A549 (cell line): ENCODE data around the gene TET2. TPM values are rescaled to one million over a fixed set of nuclear protein-coding genes. Genes with fewer than 3 reads are reported as not detected.

Experiments
- ATAC-seq, 2 experiments: fragments of 200-7000 bp in 1 of 2; fragments of >200 bp in 1 of 2; cut with Nextera tagmentation in 1 of 2; cut with Tn5 transposase in 1 of 2; 3 replicates each; pipeline versions ENCODE4 v1.8.0 to v1.9.1; 2018 to 2020; ENCODE audit warnings: mild to moderate bottlenecking in 1 of 2, moderate library complexity in 1 of 2
- CTCF ChIA-PET: fragments of 300-600 bp; sonication (Branson Sonifier 250); formaldehyde crosslinking; extraction: SDS; loops from one replicate; lab custom pipeline; 2021; ENCODE audit warnings: antibody characterized with exemption, inconsistent platforms; lab: Yijun Ruan, JAX
- POLR2A ChIA-PET: fragments of 350-600 bp; formaldehyde crosslinking; extraction: SDS; loops from one replicate; lab custom pipeline; 2021; ENCODE audit warnings: antibody characterized with exemption, inconsistent platforms; lab: Yijun Ruan, JAX
- DNase-seq, 2 experiments: peaks; one replicate each; pipeline versions ENCODE4 v3.0.0 to v3.0.0-alpha.2; 2011 to 2016; ENCODE audit warnings: low read depth in 1 of 2, low spot score in 1 of 2
- FAIRE-seq: peaks from 2 replicates; lab custom pipeline; 2011; peaks lifted over from hg19 to GRCh38; lab: Jason Lieb, UNC
- H3K27ac ChIP-seq, 2 experiments: fragments of >200 bp; sonication (Bioruptor Twin); formaldehyde crosslinking; 3 replicates each; pipeline ENCODE4 v1.5.1; 2016 to 2017
- H3K4me1 ChIP-seq: fragments of >200 bp; sonication (Bioruptor Twin); formaldehyde crosslinking; 3 replicates; pipeline ENCODE4 v1.6.1; 2016
- H3K4me2 ChIP-seq: fragments of >200 bp; sonication (Bioruptor Twin); formaldehyde crosslinking; 3 replicates; pipeline ENCODE4 v1.6.1; 2016
- H3K4me3 ChIP-seq: fragments of >200 bp; sonication (Bioruptor Twin); formaldehyde crosslinking; 3 replicates; pipeline ENCODE4 v1.5.1; 2016
- H3K9me3 ChIP-seq: fragments of >200 bp; sonication (Bioruptor Twin); formaldehyde crosslinking; 3 replicates; pipeline ENCODE4 v1.6.1; 2016
- BHLHE40 ChIP-seq: IDR thresholded peaks from 2 replicates; pipeline ENCODE4 v1.6.1; 2012; ENCODE audit warnings: low read depth, low read length, inconsistent platforms
- CBX2 ChIP-seq: fragments of 200-600 bp; sonication (generic); IDR thresholded peaks from 2 replicates; pipeline ENCODE4 v1.6.1; 2016; ENCODE audit warnings: low read depth, mild to moderate bottlenecking, borderline replicate concordance
- CBX8 ChIP-seq: fragments of 200-600 bp; sonication (generic); IDR thresholded peaks from 2 replicates; pipeline ENCODE4 v1.6.1; 2016
- CEBPB ChIP-seq, 2 experiments: fragments of >200 bp in 1 of 2; sonication (Bioruptor Twin) in 1 of 2; formaldehyde crosslinking in 1 of 2; IDR thresholded peaks; 2 replicates each; pipeline ENCODE4 v1.6.1; 2012 to 2016
- CTCF ChIP-seq: fragments of >200 bp; sonication (Bioruptor Twin); formaldehyde crosslinking; IDR thresholded peaks from 3 replicates; pipeline ENCODE4 v1.5.1; 2016
- EHF ChIP-seq: fragments of 250-450 bp; sonication (Bioruptor Pico); IDR thresholded peaks from 2 replicates; pipeline ENCODE4 v1.5.0; 2020; ENCODE audit warnings: mild to moderate bottlenecking
- EHMT2 ChIP-seq: fragments of 200-600 bp; sonication (generic); IDR thresholded peaks from 2 replicates; pipeline ENCODE4 v1.6.1; 2016; ENCODE audit warnings: antibody characterized with exemption, low read depth, mild to moderate bottlenecking, moderate library complexity
- EP300 ChIP-seq, 2 experiments: fragments of >200 bp; sonication (Bioruptor Twin); formaldehyde crosslinking; IDR thresholded peaks; 2 replicates in 1 of 2; 3 replicates in 1 of 2; pipeline ENCODE4 v1.6.1; 2016 to 2017
- ESRRA ChIP-seq: fragments of 150-350 bp; IDR thresholded peaks from 2 replicates; pipeline ENCODE4 v1.6.1; 2014; ENCODE audit warnings: mild to moderate bottlenecking, low read length, borderline replicate concordance
- FOXS1 ChIP-seq: fragments of 250-450 bp; sonication (Bioruptor Pico); IDR thresholded peaks from 2 replicates; pipeline ENCODE4 v1.5.0; 2020; ENCODE audit warnings: mild to moderate bottlenecking, moderate library complexity
- GATA3 ChIP-seq: IDR thresholded peaks from 2 replicates; pipeline ENCODE4 v1.6.1; 2012; ENCODE audit warnings: borderline replicate concordance
- HDAC2 ChIP-seq: fragments of 200-600 bp; sonication (generic); IDR thresholded peaks from 2 replicates; pipeline ENCODE4 v1.6.1; 2016
- HES2 ChIP-seq: fragments of >200 bp; sonication (Bioruptor Twin); formaldehyde crosslinking; IDR thresholded peaks from 2 replicates; pipeline ENCODE4 v1.6.1; 2016
- HEYL ChIP-seq: fragments of 250-450 bp; sonication (Bioruptor Pico); IDR thresholded peaks from 2 replicates; pipeline ENCODE4 v1.8.0; 2021; ENCODE audit warnings: mild to moderate bottlenecking, moderate library complexity
- HOXB5 ChIP-seq: fragments of 250-450 bp; sonication (Bioruptor Pico); IDR thresholded peaks from 2 replicates; pipeline ENCODE4 v1.5.0; 2020; ENCODE audit warnings: mild to moderate bottlenecking, moderate library complexity
- MAFK ChIP-seq: fragments of 450-650 bp; IDR thresholded peaks from 2 replicates; pipeline ENCODE4 v1.6.1; 2014; ENCODE audit not compliant: partially characterized antibody
- PBX3 ChIP-seq: IDR thresholded peaks from 2 replicates; pipeline ENCODE4 v1.6.1; 2012
- POLR2A ChIP-seq: IDR thresholded peaks from 2 replicates; pipeline ENCODE4 v1.6.1; 2012; ENCODE audit warnings: mild to moderate bottlenecking, low read length
- POLR2AphosphoS2 ChIP-seq: conservative IDR thresholded peaks from 2 replicates; pipeline ENCODE4 v1.6.1; 2012; ENCODE audit warnings: low read length, improper control_type of control experiment, inconsistent platforms
- RFX5 ChIP-seq: fragments of 450-650 bp; IDR thresholded peaks from 2 replicates; pipeline ENCODE4 v1.7.1; 2014; ENCODE audit warnings: antibody characterized with exemption, mild to moderate bottlenecking, moderate library complexity
- SMC3 ChIP-seq: fragments of >200 bp; sonication (Bioruptor Twin); formaldehyde crosslinking; IDR thresholded peaks from 3 replicates; pipeline ENCODE4 v1.6.1; 2018; ENCODE audit warnings: inconsistent platforms
- TFCP2L1 ChIP-seq: fragments of 250-450 bp; sonication (Bioruptor Pico); IDR thresholded peaks from 2 replicates; pipeline ENCODE4 v1.5.0; 2021; ENCODE audit warnings: mild to moderate bottlenecking
- ZC3H11A ChIP-seq: fragments of 450-650 bp; IDR thresholded peaks from 2 replicates; pipeline ENCODE4 v1.6.1; 2014; ENCODE audit warnings: antibody characterized with exemption, mild to moderate bottlenecking
- WGBS: methylation state at CpG from one replicate; pipeline ENCODE4 v1.1.6; 2017; ENCODE audit errors: missing lambda C conversion rate; 5-methylcytosine and 5-hydroxymethylcytosine counted together
- polyA plus RNA-seq, 4 experiments: library from polyadenylated mRNA; depleted of rRNA in 3 of 4; stranded (reverse); fragments of >200 nt; fragmentation: RNase III in 1 of 4; extraction: RNeasy Plus Mini Kit Qiagen cat#74134 plus additional on column Dnase treatment in 1 of 4; gene quantifications; 2 replicates in 3 of 4; 3 replicates in 1 of 4; pipeline ENCODE4 v1.2.3, GENCODE V29; 2011 to 2017
- TF ChIP-seq, protein P1 (sequence below): fragments of >200 bp; sonication (Bioruptor Twin); formaldehyde crosslinking; IDR thresholded peaks from 3 replicates; pipeline ENCODE4 v1.6.1; 2016
- TF ChIP-seq, protein P2 (sequence below): fragments of 250-450 bp; sonication (Bioruptor Pico); IDR thresholded peaks from 2 replicates; pipeline ENCODE4 v1.5.0; 2020; ENCODE audit warnings: low read depth, mild to moderate bottlenecking, moderate library complexity
- TF ChIP-seq, protein P3 (sequence below): IDR thresholded peaks from 2 replicates; pipeline ENCODE4 v1.6.1; 2012
- TF ChIP-seq, protein P4 (sequence below): fragments of 150-350 bp; IDR thresholded peaks from 2 replicates; pipeline ENCODE4 v1.6.1; 2014; ENCODE audit warnings: low read depth, mild to moderate bottlenecking, low read length
- TF ChIP-seq, protein P5 (sequence below): fragments of 250-450 bp; sonication (Bioruptor Pico); IDR thresholded peaks from 2 replicates; pipeline ENCODE4 v1.5.0; 2021; ENCODE audit warnings: mild to moderate bottlenecking, moderate library complexity, borderline replicate concordance

The TET2 gene
- polyA plus RNA-seq, 2 of the 4 experiments (the other 2 are of a cell fraction) = 2.2 to 6.6 TPM

- POLR2A ChIA-PET = no interaction called here
- ATAC-seq = no peak
- WGBS = 88% methylated on average over 2 of the region's 2 CpGs
- Histone ChIP-seq H3K4me3 (no peak overlapping the region), H3K4me2 (no peak overlapping the region), H3K27ac (no peak overlapping the region), H3K9me3 (no peaks in the 10 kb centered on the region), H3K4me1 (no peaks in the 10 kb centered on the region)
- CTCF ChIA-PET = no interaction called here
- no peak for FAIRE-seq
- DNase-seq = no peak
- no peak for TF ChIP-seq EHMT2
- no peak for TF ChIP-seq EHF
- no peak for TF ChIP-seq PBX3
- TF ChIP-seq ZC3H11A = no peak
- TF ChIP-seq HDAC2 = no peak
- TF ChIP-seq HOXB5 = no peak
- TF ChIP-seq CBX8 = no peak
- TF ChIP-seq, protein P1, sequence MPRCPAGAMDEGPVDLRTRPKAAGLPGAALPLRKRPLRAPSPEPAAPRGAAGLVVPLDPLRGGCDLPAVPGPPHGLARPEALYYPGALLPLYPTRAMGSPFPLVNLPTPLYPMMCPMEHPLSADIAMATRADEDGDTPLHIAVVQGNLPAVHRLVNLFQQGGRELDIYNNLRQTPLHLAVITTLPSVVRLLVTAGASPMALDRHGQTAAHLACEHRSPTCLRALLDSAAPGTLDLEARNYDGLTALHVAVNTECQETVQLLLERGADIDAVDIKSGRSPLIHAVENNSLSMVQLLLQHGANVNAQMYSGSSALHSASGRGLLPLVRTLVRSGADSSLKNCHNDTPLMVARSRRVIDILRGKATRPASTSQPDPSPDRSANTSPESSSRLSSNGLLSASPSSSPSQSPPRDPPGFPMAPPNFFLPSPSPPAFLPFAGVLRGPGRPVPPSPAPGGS = no peak
- TF ChIP-seq TFCP2L1 (CRISPR knock-in tag) = no peak
- TF ChIP-seq ESRRA = no peak
- TF ChIP-seq EP300 (IDR thresholded peaks at IDR 0.05) = no peak
- no peak for TF ChIP-seq CBX2
- TF ChIP-seq RFX5 = no peak
- TF ChIP-seq HEYL (CRISPR knock-in tag) = no peak
- no peak for TF ChIP-seq POLR2A
- no peak for TF ChIP-seq GATA3
- TF ChIP-seq HES2 = no peak
- TF ChIP-seq FOXS1 (CRISPR knock-in tag) = no peak
Observed at GRCh38 chr4:105265689-105266088, 119.0 kb downstream of the TET2 start.

- ATAC-seq (no peak), FAIRE-seq (no peak), DNase-seq (no peak)
- TF ChIP-seq, protein P2, sequence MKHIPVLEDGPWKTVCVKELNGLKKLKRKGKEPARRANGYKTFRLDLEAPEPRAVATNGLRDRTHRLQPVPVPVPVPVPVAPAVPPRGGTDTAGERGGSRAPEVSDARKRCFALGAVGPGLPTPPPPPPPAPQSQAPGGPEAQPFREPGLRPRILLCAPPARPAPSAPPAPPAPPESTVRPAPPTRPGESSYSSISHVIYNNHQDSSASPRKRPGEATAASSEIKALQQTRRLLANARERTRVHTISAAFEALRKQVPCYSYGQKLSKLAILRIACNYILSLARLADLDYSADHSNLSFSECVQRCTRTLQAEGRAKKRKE = no peak
- no peak for TF ChIP-seq ZC3H11A
- no peak for TF ChIP-seq SMC3
- TF ChIP-seq EP300 (IDR thresholded peaks at IDR 0.05) = no peak
- TF ChIP-seq GATA3 = no peak
- TF ChIP-seq, protein P3, sequence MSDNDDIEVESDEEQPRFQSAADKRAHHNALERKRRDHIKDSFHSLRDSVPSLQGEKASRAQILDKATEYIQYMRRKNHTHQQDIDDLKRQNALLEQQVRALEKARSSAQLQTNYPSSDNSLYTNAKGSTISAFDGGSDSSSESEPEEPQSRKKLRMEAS = no peak
- TF ChIP-seq RFX5 = no peak
- TF ChIP-seq MAFK = no peak
- TF ChIP-seq, protein P4, sequence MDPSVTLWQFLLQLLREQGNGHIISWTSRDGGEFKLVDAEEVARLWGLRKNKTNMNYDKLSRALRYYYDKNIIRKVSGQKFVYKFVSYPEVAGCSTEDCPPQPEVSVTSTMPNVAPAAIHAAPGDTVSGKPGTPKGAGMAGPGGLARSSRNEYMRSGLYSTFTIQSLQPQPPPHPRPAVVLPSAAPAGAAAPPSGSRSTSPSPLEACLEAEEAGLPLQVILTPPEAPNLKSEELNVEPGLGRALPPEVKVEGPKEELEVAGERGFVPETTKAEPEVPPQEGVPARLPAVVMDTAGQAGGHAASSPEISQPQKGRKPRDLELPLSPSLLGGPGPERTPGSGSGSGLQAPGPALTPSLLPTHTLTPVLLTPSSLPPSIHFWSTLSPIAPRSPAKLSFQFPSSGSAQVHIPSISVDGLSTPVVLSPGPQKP = no peak
- TF ChIP-seq FOXS1 (CRISPR knock-in tag) = no peak
- TF ChIP-seq, protein P5, sequence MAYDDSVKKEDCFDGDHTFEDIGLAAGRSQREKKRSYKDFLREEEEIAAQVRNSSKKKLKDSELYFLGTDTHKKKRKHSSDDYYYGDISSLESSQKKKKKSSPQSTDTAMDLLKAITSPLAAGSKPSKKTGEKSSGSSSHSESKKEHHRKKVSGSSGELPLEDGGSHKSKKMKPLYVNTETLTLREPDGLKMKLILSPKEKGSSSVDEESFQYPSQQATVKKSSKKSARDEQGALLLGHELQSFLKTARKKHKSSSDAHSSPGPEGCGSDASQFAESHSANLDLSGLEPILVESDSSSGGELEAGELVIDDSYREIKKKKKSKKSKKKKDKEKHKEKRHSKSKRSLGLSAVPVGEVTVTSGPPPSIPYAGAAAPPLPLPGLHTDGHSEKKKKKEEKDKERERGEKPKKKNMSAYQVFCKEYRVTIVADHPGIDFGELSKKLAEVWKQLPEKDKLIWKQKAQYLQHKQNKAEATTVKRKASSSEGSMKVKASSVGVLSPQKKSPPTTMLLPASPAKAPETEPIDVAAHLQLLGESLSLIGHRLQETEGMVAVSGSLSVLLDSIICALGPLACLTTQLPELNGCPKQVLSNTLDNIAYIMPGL = no peak
- TF ChIP-seq BHLHE40 = no peak
- TF ChIP-seq CEBPB (IDR thresholded peaks at IDR 0.05) = no peak
- TF ChIP-seq POLR2AphosphoS2 = no peak
- no peak for TF ChIP-seq CTCF
- no peak overlapping the region for H3K27ac ChIP-seq
- ChIA-PET POLR2A (no interaction called here), CTCF (no interaction called here)
- H3K9me3 ChIP-seq = no peaks in the 10 kb centered on the region
- no peak overlapping the region for H3K4me2 ChIP-seq
- 89% methylated on average over 3 of the region's 3 CpGs for WGBS
- H3K4me3 ChIP-seq = no peak overlapping the region
- H3K4me1 ChIP-seq = no peaks in the 10 kb centered on the region
Observed at GRCh38 chr4:105267280-105267679, 120.6 kb downstream of the TET2 start.
